Measurements from ENCODE around the gene C1orf74.

Gene C1orf74

DNA sequence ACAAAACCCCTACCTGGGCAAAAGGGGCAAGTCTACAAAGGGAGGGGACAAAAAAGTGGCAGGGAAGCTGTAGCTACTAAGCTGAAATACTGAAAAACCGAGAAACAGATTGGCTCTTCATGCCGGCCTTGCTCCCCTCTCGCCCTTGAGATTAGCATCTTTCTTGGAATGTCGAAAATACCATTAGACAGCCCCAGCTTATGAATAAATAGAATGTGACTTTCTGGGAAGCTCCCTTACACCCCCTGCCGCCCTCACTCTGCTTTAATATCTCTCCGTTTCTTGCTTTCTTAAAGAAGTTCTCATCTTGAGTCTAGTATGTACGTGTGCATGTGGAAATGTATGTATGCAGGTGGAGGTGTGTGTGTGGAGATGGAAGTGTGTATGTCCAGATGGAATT is 14.4 kb downstream of the C1orf74 start:
- no peak for DNase-seq (ENCODE audit: low read depth)

- peak; percentile 71 for DNase-seq (ENCODE audit: low read depth)
Measured at GRCh38 chr1:209769171-209769904, 15.0 kb downstream of the C1orf74 start.

DNA sequence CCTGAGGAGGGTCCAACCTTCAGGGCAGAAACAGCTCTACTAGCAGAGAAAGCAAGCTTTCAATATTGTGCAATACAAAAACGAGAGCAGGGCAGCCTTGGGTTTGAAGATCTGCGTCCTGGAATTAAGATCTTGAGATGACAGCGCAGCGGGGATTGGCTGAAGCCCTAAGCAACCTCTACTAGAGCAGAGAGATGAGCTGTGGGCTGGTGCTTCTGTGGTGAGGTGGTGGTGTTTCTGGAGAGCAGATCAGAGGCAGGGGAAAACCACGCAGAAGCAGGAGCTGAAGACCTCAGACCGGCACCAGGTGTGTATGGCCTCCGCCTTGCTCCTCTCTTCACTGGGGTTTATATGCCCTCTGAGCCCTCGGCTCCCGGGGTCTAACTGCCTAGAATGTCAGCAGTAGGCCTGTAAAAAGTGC is 16.0 kb downstream of the C1orf74 start:
- no peak for DNase-seq (ENCODE audit: low read depth)

- DNase-seq (ENCODE audit: low read depth) = no peak
Measured at GRCh38 chr1:209767706-209768105, 16.7 kb downstream of the C1orf74 start.

- no peak for DNase-seq (ENCODE audit: low read depth)
Measured at GRCh38 chr1:209767096-209767495, 17.3 kb downstream of the C1orf74 start.

- DNase-seq (ENCODE audit: low read depth) = no peak
Measured at GRCh38 chr1:209766051-209766450, 18.3 kb downstream of the C1orf74 start.

DNA sequence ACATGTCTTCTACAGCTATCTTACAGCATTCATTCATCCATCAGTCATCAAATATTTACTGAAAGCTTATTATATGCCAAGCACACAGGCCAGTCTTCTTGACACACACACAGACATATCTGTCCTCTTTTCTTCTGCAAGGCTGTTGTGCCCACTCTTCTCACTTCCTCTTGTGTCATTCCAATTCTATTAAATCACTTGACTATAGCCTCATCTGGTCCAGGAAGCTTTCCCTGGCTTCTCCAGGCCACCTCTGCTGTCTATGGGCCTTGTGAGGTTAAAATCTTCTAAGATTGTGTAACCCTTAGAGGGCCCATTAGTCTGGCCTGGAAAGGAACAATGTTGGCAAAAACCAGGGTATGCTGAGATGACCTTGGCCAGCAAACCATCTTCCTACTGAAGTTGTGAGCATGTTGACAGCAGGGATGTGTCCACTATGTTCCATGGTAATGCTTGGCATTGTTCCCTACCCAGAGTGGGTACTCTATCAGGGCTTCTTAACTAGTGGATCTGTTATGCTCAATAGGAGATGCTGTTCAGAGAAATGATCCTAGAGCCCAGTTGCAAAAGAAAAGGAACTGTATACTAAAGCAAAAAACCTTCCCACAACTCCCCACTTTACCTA is 23.2 kb downstream of the C1orf74 start:
- DNase-seq (ENCODE audit: low read depth) = no peak

DNA sequence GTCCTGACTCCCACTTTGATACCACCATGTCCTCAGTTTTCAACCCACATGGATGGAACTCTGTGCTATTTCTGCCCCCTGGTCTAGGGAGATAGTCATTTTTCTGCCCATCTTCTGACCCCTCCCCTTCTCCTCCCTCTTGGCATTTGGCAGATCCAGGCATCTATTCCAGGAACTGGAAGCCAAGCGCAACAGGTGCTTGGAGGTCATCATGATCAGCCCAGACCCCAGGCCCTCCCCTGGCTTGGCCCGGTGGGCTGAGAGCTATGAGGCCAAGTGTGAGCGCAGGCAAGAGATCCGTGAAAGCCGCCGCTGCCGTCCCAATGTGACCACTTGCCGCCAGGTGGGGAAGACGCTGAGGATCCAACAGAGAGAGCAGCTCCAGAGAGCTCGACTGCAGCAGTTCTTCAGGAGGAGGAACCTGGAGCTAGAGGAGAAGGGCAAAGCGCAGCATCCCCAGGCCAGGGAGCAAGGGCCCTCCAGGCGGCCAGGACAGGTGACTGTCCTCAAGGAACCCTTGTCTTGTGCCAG is 24.5 kb downstream of the C1orf74 start:
- no peak for DNase-seq (ENCODE audit: low read depth)

DNA sequence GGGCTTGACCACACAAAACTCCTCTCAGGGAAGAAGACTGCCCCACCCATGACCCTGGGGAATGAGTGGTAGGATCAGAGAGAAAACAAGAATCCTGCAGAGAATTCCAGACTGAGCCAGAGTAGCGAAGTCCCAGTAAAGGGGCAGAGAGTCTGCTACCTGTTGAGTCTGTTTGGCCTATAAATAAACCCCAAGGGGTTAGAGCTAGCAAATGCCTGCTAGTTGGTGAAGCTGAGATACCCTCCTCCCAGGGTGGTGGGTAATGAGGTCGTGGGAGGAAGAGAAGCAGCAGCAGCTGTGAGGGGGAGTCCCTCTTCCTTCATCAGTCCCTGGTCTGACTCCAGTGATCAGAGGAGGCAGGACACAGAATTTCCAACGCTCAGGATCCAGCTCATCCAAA is 26.0 kb downstream of the C1orf74 start:
- DNase-seq (ENCODE audit: low read depth) = no peak

DNA sequence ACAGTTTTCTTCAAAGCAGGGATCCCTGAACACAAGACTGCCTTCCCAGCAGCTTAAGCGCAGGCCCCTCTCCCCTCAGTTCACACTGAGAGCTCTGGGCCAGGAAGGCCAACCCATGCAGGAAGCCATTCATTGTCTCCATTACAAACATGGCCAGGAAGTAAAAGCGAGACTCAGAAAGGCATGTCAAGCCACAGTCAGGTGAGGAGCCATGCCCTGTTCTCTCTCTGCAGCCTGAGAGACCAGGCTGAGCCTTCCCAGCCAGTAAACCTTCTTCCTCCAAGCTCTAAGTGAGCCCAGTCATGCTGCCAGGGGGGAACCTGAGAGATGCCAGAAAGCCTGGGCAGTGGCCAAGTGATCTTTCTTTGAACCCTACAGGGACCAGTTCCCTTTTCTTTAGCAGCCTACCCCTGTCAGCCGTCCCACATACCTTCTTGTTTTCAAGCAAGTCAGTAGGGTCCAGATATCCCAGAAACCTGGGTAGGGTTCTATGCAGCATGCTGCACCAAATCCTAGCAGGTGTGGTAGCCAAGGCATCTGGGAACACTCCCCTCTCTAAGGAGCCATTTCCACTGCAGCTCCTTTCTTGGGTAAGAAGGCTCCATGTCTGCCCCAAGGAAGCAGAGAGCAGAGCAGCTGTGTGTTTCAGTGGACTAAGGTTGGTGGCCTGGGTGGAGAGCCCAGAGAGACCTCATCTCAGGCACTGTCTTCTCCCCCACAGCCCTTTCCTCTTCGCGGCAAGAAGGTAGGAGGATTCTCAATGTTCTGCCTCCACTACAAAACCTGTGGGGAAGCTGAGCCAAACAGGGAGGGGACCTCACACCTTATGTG is 27.5 kb downstream of the C1orf74 start:
- no peak for DNase-seq (ENCODE audit: low read depth)

GRCh38 chr1:209755926-209756614 is 28.3 kb downstream of the C1orf74 start, which contains the start of gene TRAF3IP3:
Gene TRAF3IP3 (plus strand): TSS chr1:209756053. CDS start chr1:209760040, 3,987 bp downstream.
- DNase-seq (ENCODE audit: low read depth) = no peak

DNA sequence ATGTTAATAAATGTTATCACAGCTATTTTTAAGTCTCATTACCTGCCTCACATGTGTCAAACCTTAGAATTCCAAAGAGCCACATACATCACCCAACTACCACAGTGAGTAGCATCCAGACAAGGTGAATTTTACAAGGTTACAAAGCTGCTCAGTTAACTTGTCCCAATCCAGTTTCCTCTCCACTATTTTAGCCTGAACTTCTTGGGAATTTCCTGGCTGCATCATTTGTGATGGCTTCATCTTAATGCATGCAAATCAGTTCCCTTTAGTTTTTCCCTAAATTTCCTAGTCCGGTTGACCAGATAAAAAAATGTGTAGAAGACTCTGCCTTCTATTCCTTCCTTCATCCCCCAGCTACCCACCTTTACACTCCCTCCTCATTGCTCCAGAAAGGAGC is 29.1 kb downstream of the C1orf74 start:
- DNase-seq (ENCODE audit: low read depth) = no peak

DNA sequence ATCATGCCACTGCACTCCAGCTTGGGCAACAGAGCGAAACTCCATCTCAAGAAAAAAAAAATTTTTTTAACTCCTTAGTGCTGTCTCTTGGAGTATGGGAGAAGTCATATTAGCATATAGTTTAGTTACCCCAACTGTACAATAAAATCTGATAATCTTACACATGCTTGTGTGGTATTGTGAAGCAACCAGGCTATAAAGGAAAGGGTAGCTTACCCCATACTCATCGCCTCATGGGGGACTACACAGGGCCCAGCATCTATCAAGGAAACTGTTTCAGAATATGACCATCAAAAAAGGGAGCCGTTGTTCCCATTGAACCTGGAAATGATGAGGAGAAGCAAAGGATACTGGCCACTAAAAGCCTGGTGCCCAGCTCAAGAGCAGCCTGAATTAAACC is 31.5 kb downstream of the C1orf74 start:
- DNase-seq (ENCODE audit: low read depth) = no peak

GRCh38 chr1:209751627-209752231 is 32.6 kb downstream of the C1orf74 start:
- no peak for DNase-seq (ENCODE audit: low read depth)

DNA sequence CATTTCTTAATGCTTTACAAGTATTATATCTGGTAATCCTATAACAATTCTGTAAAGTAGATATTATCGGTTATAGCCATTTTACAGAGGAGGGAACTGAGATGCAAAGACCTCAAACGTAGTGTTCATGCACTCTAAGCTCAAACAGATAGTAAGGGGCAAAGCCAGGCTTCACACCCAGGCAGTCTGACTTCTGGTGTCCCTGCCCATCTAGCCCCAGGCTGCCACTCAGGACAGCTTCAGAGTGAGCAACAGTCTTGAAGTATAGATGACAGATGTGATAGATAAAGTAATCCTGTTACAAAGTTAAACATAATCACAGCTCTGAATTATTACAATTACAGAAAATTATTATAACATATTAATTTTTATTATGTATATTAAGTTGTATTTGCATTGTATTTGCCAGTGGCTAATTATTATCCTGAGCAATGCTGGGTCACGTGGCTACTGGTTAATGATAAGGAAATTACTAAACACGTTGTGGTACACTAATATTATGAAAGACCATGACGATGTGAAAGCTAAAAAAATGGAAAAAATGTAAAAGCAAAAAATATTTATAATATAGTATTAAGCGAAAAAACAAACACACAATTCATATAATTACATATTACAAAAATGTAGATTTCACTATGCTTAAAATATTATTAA is 34.6 kb downstream of the C1orf74 start:
- no peak for DNase-seq (ENCODE audit: low read depth)

GRCh38 chr1:209749205-209749604 is 35.2 kb downstream of the C1orf74 start:
- no peak for DNase-seq (ENCODE audit: low read depth)

DNA sequence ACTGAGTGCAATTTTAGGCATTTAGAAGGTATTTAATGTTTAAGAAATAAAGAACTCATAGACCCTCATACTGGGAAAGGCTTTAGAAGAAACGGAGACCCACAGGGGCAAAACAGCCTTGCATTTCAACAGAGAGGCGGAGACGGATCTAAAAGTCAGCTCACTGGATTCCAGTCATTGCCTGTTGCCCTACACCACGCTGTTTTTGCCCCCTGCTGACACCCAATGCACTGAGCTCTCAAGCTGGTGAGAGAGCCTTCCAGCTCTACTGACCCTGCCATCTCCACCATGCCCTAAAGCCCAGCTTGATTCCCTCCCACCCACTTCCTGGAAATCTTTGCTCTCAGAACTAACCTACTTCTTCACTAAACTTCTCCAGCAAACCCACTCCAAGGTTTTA is 35.7 kb downstream of the C1orf74 start:
- no peak for DNase-seq (ENCODE audit: low read depth)

- DNase-seq (ENCODE audit: low read depth) = no peak
Measured at GRCh38 chr1:209747580-209748262, 36.6 kb downstream of the C1orf74 start.

GRCh38 chr1:209746451-209747165 is 37.8 kb downstream of the C1orf74 start:
- DNase-seq (ENCODE audit: low read depth) = no peak

GRCh38 chr1:209743145-209743482 is 41.2 kb downstream of the C1orf74 start:
- DNase-seq (ENCODE audit: low read depth) = peak; percentile 34
